AG09319 (cell line): ENCODE data around the gene CACFD1.

ENCODE experiments used
- DNase-seq: peaks from one replicate; pipeline ENCODE4 v3.0.0-alpha.2; 2010; ENCODE audit warnings: low read depth; ENCODE audit errors: extremely low read depth
- CTCF ChIP-seq: IDR thresholded peaks from 2 replicates; pipeline ENCODE4 v1.5.1; 2011; ENCODE audit warnings: low read depth, mild to moderate bottlenecking, inconsistent platforms, low read length, moderate library complexity

The CACFD1 gene

GRCh38 chr9:133467101-133467500, 7.3 kb downstream of the CACFD1 start:
- DNase-seq, result no peak
- no peak for TF ChIP-seq CTCF

GRCh38 chr9:133468374-133468773, 8.6 kb downstream of the CACFD1 start:
- TF ChIP-seq CTCF, result no peak
- no peak for DNase-seq

GRCh38 chr9:133468777-133469421, 9.1 kb downstream of the CACFD1 start:
- TF ChIP-seq CTCF, result no peak
- DNase-seq, result no peak

GRCh38 chr9:133470427-133470924, 10.7 kb downstream of the CACFD1 start:
- DNase-seq, result no peak
- no peak for TF ChIP-seq CTCF

- no peak for TF ChIP-seq CTCF
- no peak for DNase-seq
Observed at GRCh38 chr9:133470988-133471387, 11.2 kb downstream of the CACFD1 start.

GRCh38 chr9:133471551-133472276, 11.9 kb downstream of the CACFD1 start:
- no peak for TF ChIP-seq CTCF
- DNase-seq, result no peak

GRCh38 chr9:133472277-133472645, 12.5 kb downstream of the CACFD1 start:
- DNase-seq, result no peak
- TF ChIP-seq CTCF, result no peak
